Colonic mucosa (tissue), 4 donors: Measurements from ENCODE around the gene CCM2. TPM values are rescaled to one million over a fixed set of nuclear protein-coding genes. Genes with fewer than 3 reads are reported as not detected.
"Not testable (repeated sequence)": the region's sequence is repeated elsewhere in the genome, so short reads cannot be mapped to it uniquely, and the experiment has no call there.

Experiments
- DNase-seq: peaks from one replicate; pipeline ENCODE4 v3.0.0-alpha.2; 2020
- H3K27ac ChIP-seq: fragments of 200-600 bp; one replicate; pipeline ENCODE4 v1.8.0; 2021
- H3K27me3 ChIP-seq: fragments of 200-600 bp; one replicate; pipeline ENCODE4 v1.8.0; 2021
- H3K36me3 ChIP-seq: fragments of 200-600 bp; one replicate; pipeline ENCODE4 v1.8.0; 2021
- H3K4me1 ChIP-seq: fragments of 200-600 bp; one replicate; pipeline ENCODE4 v1.8.0; 2021; ENCODE audit warnings: mild to moderate bottlenecking
- H3K4me3 ChIP-seq: fragments of 200-600 bp; one replicate; pipeline ENCODE4 v1.8.0; 2021
- H3K9ac ChIP-seq, 2 donors: one replicate each; pipeline ENCODE4 v1.7.0; 2013; ENCODE audit warnings: control low read depth in 2 of 2, low read depth in 2 of 2, low read length in 2 of 2
- H3K9me3 ChIP-seq: fragments of 200-600 bp; one replicate; pipeline ENCODE4 v1.8.0; 2021
- CTCF ChIP-seq: fragments of 200-600 bp; IDR thresholded peaks from one replicate; pipeline ENCODE4 v1.8.0; 2022; ENCODE audit warnings: antibody characterized with exemption, mild to moderate bottlenecking
- intact Hi-C: fragments of 100-400 bp; cut with DNase I; formaldehyde crosslinking; loops from one replicate; pipeline ENCODE4 v1.14.1; 2022
- total RNA-seq, 2 donors: library from RNA; stranded (reverse); fragmentation: NEBNext Ultra II Directional in 1 of 2; extraction: Animal tissue kit (Norgen Biotek cat#: 25700) in 1 of 2; gene quantifications; one replicate each; pipeline ENCODE4 v1.2.1, GENCODE V29; 2021
- donor health status: healthy.
- donor health status: DM: no; HTN: no; CAD: no.
- donor health status: DM: no; HTN: no; CAD: no.

CCM2 gene
- total RNA-seq, 2 donors from 2014 or later = 34.8 to 38.0 TPM

DNA sequence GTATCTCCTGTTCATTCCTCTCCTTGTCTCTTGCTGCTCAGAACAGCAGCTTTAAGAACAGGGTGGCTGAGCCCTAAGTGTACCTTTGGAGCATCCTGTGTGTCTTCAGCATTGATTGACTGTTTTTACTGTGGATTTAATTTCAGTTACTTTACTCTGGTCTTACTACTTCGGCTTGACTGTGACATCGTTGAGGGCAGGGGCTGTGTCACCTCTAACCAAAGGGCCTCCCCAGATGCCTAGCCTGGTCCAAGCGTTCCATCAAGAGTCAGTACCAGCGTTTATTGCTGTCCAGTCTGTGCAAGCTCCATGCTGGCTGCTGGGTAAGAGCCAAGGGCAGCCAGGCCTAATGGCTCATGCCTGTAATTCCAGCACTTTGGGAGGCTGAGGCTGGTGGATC is 32.4 kb downstream of the CCM2 start:
- H3K27me3 ChIP-seq = no peaks in the 10 kb centered on the region
- intact Hi-C loops = no loop called here
- no peak for TF ChIP-seq CTCF
- H3K36me3 ChIP-seq = no peaks in the 10 kb centered on the region
- H3K9ac ChIP-seq = no peak overlapping the region
- H3K27ac ChIP-seq = no peak overlapping the region
- no peak for DNase-seq
- H3K9me3 ChIP-seq = no peaks in the 10 kb centered on the region
- no peak overlapping the region for H3K4me3 ChIP-seq
- peaks cover 12% of the 10 kb centered on the region for H3K4me1 ChIP-seq

DNA sequence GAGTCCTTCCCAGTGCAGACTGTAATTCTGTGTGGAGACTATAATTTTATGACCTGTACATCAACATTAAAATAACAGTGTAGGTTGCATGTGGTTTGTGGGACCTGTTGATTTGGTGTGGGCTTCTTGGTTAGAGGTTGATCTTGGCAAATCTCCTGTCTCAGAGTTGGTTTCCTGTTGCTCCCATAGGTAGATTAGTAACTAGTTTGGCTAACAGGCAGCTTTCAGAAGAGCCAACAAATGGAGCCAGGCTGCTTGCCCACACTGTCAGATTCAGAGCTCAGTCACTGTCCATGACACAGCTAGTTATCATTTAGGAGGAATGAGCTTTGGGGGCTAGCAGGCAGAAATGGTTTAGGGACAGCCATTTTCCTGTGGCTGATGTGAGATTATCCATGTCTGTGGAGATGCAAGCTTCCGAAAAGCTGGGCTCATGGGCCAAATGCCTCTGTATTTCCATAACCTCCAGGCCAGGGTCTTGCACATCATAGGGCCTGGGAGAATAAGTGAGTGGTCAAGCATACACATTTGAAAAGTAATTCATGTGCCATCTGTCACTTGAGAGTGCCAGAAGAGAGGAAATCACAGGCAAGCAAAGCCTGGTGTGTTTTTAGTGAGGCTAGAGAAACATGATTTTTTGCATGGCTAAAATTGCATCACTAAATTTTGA is 33.4 kb downstream of the CCM2 start:
- Histone ChIP-seq H3K9ac (no peak overlapping the region), H3K36me3 (no peaks in the 10 kb centered on the region), H3K27ac (no peak overlapping the region), H3K4me3 (no peak overlapping the region), H3K9me3 (no peaks in the 10 kb centered on the region), H3K4me1 (peaks cover 12% of the 10 kb centered on the region), H3K27me3 (no peaks in the 10 kb centered on the region)
- no peak for DNase-seq
- intact Hi-C loops = no loop called here
- TF ChIP-seq CTCF = no peak

- no peak overlapping the region for H3K9ac ChIP-seq
- no peaks in the 10 kb centered on the region for H3K27me3 ChIP-seq
- no peak overlapping the region for H3K27ac ChIP-seq
- no peak for DNase-seq
- no peak overlapping the region for H3K4me3 ChIP-seq
- H3K4me1 ChIP-seq = peaks cover 12% of the 10 kb centered on the region
- intact Hi-C loops = no loop called here
- no peaks in the 10 kb centered on the region for H3K9me3 ChIP-seq
- TF ChIP-seq CTCF = no peak
- no peaks in the 10 kb centered on the region for H3K36me3 ChIP-seq
Measured at GRCh38 chr7:45033931-45034290, 33.9 kb downstream of the CCM2 start.

DNA sequence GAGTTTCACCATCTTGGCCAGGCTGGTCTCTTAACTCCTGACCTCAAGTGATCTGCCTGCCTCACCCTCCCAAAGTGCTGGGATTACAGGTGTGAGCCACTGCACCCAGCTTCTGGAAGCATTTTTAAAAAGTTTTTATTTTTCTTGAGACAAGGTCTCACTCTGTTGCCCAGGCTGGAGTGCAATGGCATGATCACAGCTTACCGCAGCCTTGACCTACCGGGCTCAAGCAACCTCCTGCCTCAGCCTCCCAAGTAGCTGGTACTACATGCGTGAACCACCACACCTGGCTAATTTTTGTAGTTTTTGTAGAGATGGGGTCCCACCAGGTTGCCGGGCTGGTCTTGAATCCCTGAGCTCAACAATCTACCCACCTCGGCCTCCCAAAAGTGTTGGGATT is 34.7 kb downstream of the CCM2 start:
- DNase-seq, H3K4me3 ChIP-seq, H3K36me3 ChIP-seq, H3K9ac ChIP-seq, intact Hi-C loops, H3K27ac ChIP-seq, H3K27me3 ChIP-seq, H3K9me3 ChIP-seq: not testable (repeated sequence)
- H3K4me1 ChIP-seq = peaks cover 12% of the 10 kb centered on the region

- no peak overlapping the region for H3K27ac ChIP-seq
- peaks cover 12% of the 10 kb centered on the region for H3K4me1 ChIP-seq
- intact Hi-C loops = no loop called here
- H3K9me3 ChIP-seq = no peaks in the 10 kb centered on the region
- H3K9ac ChIP-seq = no peak overlapping the region
- DNase-seq = no peak
- no peaks in the 10 kb centered on the region for H3K36me3 ChIP-seq
- H3K4me3 ChIP-seq = no peak overlapping the region
- H3K27me3 ChIP-seq = no peaks in the 10 kb centered on the region
- TF ChIP-seq CTCF = no peak
Measured at GRCh38 chr7:45035371-45035770, 35.4 kb downstream of the CCM2 start.

- Histone ChIP-seq H3K36me3 (no peaks in the 10 kb centered on the region), H3K27ac (no peak overlapping the region), H3K9ac (no peak overlapping the region), H3K9me3 (no peaks in the 10 kb centered on the region), H3K27me3 (no peaks in the 10 kb centered on the region), H3K4me3 (no peak overlapping the region), H3K4me1 (peaks cover 12% of the 10 kb centered on the region)
- DNase-seq = no peak
- intact Hi-C loops = no loop called here
- TF ChIP-seq CTCF = no peak
Measured at GRCh38 chr7:45035893-45036292, 35.9 kb downstream of the CCM2 start.
